Natural killer cell treated with Interleukin-12 subunit alpha and Interleukin-12 subunit beta and Interleukin-15 and Interleukin-18, amount 100 ng/mL, for 72 hours (primary cell): ENCODE measurements around the gene AP1S1. TPM values are rescaled to one million over a fixed set of nuclear protein-coding genes. Genes with fewer than 3 reads are reported as not detected.
"Not testable (repeated sequence)": the region's sequence is repeated elsewhere in the genome, so short reads cannot be mapped to it uniquely, and the experiment has no call there.

Source experiments
- ATAC-seq, 2 donors: fragments of 150-1000 bp; cut with Tn5 transposase in 1 of 2; sonication (Bioruptor Pico), chemical (Tn5 transposase) in 1 of 2; 2 replicates each; pipeline ENCODE4 v1.10.0; 2021
- DNase-seq: peaks from one replicate; pipeline ENCODE4 v3.0.0; 2022; ENCODE audit warnings: low spot score
- H3K27ac Mint-ChIP-seq, 2 donors: 1 replicate in 1 of 2; 2 replicates in 1 of 2; pipeline ENCODE4 v1.8.0; 2022; ENCODE audit warnings: mixed read lengths in 2 of 2, mild to moderate bottlenecking in 1 of 2, moderate library complexity in 1 of 2
- H3K27me3 Mint-ChIP-seq, 2 donors: 1 replicate in 1 of 2; 2 replicates in 1 of 2; pipeline ENCODE4 v1.8.0; 2022; ENCODE audit warnings: mixed read lengths in 2 of 2
- H3K36me3 Mint-ChIP-seq: one replicate; pipeline ENCODE4 v1.8.0; 2022; ENCODE audit warnings: mixed read lengths
- H3K4me1 Mint-ChIP-seq, 2 donors: 1 replicate in 1 of 2; 2 replicates in 1 of 2; pipeline ENCODE4 v1.8.0; 2022; ENCODE audit warnings: low read depth in 2 of 2, mixed read lengths in 2 of 2, mild to moderate bottlenecking in 1 of 2
- H3K4me3 Mint-ChIP-seq: one replicate; pipeline ENCODE4 v1.8.0; 2022; ENCODE audit warnings: mixed read lengths
- H3K9me3 Mint-ChIP-seq: 2 replicates; pipeline ENCODE4 v1.8.0; 2022; ENCODE audit warnings: mixed read lengths
- total RNA-seq, 2 donors: library from RNA; stranded (reverse); gene quantifications; one replicate each; pipeline ENCODE4 v1.2.3, GENCODE V29; 2022

AP1S1 gene
- 10 to 100 TPM; 30.9 to 39.4 TPM for total RNA-seq

DNA sequence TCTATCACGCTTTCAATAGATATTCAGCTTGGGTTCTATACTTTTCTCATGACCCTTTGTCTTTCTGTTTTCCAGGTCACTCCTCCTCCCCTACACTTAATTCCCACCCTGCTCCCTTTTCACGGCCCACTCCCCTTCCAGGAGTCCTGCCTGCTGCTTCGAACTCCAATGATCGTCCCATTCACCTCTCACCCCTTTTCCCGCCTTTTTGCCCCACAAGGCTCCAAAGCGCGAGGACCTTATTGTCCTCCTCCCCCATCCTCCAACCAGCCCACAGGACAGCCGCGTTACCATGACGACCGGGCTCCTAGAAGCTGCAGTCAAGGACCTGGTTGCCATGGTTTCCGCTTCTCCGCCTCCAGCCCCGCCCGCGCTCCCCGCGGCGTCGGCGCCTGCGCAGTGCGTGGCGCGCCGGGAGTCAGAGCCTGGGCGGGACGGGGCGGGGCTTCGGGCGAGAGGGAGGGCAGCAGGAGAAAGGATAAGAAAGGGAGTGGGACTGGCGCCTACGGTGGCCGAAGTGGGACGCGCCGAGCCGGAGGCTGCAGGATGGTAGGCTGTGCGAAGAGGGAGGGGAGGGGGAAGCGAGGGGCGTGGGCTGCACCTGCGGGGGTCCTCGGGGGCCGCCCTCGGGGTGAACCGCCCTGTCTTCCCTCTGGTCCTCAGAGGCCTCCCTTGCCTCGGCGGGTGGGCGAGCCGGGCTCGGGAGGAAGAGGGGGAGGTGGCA, at the start of gene AP1S1:
AP1S1 (plus strand) TSS at position 508 of the 724 bp plus-strand sequence; CDS start at position 547, 39 bp downstream.
- H3K36me3 Mint-ChIP-seq: no peaks in the 10 kb centered on the region
- peaks cover 9 to 14% of the 10 kb centered on the region in 2 donors for H3K4me1 Mint-ChIP-seq
- H3K27me3 Mint-ChIP-seq: peaks cover 9 to 10% of the 10 kb centered on the region in 2 donors
- peak within 1 kb of the TSS in 1 of 2 donors; percentile 47 for H3K27ac Mint-ChIP-seq
- peak; percentile 92 to 95 for ATAC-seq
- H3K9me3 Mint-ChIP-seq: no peaks in the 10 kb centered on the region
- DNase-seq: peak; percentile 89
- peak within 1 kb of the TSS; percentile 74 for H3K4me3 Mint-ChIP-seq

DNA sequence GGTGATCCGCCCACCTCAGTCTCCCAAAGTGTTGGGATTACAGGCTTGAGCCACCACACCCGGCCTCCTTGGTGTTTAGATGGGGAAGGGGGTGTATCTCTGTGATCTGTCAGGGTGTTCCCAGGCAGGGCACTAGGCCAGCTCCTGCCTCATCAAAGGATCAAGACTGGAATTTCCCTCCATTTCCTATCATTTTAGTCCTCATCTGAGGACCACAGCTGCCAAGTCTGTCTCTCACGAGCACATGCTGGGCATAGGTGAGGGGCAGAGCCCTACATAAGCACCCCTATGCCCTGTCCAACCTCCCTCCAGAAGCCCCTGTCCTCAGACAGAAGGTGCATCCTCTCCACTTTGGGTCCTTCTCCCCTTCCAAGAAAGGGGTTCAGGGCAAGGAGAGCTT, 49.5 kb upstream of the AP1S1 start:
- no peak for ATAC-seq
- Mint-ChIP-seq H3K4me1 (peaks cover 8 to 11% of the 10 kb centered on the region in 2 donors), H3K4me3 (no peak overlapping the region)

DNA sequence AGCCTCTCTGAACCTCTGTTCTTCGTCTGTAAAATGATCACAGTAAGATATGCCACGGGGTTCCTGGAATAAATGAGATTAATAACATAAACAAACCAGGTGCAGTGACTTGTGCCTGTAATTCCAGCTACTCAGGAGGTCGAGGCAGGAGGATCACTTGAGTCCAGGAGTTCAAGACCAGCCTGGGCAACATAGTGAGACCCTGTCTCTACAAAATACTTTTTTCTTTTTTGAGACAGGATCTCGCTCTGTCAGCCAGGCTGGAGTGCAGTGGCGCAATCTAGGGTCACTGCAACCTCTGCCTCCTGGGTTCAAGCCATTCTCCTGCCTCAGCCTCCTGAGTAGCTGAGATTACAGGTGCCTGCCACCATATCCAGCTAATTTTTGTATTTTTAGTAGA, 49.0 kb upstream of the AP1S1 start:
- H3K9me3 Mint-ChIP-seq, H3K4me1 Mint-ChIP-seq, H3K4me3 Mint-ChIP-seq, H3K36me3 Mint-ChIP-seq, ATAC-seq, DNase-seq, H3K27ac Mint-ChIP-seq, H3K27me3 Mint-ChIP-seq: not testable (repeated sequence)

More for the DNA sequence above, 49.5 kb upstream of the AP1S1 start:
- H3K27me3 Mint-ChIP-seq: no peaks in the 10 kb centered on the region
- no peak overlapping the region for H3K27ac Mint-ChIP-seq
- H3K36me3 Mint-ChIP-seq: no peaks in the 10 kb centered on the region
- DNase-seq: no peak
- H3K9me3 Mint-ChIP-seq: no peaks in the 10 kb centered on the region

DNA sequence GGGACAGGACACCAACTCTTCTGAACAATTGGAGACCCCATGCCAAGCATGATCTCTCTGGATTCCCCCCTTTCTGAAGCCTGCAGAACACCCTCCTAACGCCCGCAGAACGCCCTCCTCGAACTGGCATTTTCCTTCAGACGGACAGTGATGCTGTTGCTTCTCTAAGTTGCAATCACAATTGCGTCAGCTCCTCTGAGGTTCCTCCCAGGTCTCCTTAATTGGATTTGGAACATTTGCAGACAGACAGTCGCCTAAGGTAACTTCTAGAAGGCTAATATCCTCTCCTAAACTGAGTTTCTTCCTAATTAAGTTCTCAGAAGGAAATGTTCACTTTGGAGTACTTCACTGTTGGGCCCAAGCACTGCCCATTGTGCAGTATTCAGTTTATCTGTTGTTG, 47.9 kb upstream of the AP1S1 start:
- DNase-seq (no peak), ATAC-seq (no peak)
- Mint-ChIP-seq H3K27me3 (no peaks in the 10 kb centered on the region), H3K4me1 (no peaks in the 10 kb centered on the region), H3K9me3 (no peaks in the 10 kb centered on the region), H3K27ac (no peak overlapping the region), H3K4me3 (no peak overlapping the region), H3K36me3 (no peaks in the 10 kb centered on the region)

DNA sequence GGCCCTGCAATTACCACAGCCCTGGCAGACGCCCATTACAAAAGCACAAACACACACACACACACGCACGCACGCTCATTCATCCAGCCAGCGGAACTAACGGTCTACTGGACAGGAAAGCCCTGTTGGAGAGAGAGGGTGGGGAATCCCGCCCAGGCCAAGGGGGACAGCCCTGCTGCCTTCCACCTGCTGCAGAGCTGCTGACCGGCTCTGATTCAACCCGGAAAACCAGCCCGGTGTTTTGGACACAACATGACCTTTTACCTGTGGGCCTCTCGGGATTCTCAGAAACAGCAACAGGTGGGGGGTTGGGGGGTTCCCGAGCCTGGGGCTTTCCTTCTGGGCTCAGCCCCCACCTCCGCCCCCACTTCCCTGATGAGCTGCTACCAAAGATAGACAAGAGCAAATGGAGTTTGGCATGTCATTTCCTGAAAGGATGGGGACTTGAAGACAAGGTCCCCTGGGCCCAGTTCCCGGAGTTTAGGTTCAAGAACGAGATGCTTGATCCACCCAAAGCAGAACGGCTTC, 45.9 kb upstream of the AP1S1 start:
- H3K27ac Mint-ChIP-seq: no peak overlapping the region
- no peak overlapping the region for H3K4me3 Mint-ChIP-seq
- no peaks in the 10 kb centered on the region for H3K4me1 Mint-ChIP-seq
- ATAC-seq (no peak), DNase-seq (no peak)
- H3K36me3 Mint-ChIP-seq: no peaks in the 10 kb centered on the region
- H3K9me3 Mint-ChIP-seq: no peaks in the 10 kb centered on the region
- no peaks in the 10 kb centered on the region for H3K27me3 Mint-ChIP-seq

DNA sequence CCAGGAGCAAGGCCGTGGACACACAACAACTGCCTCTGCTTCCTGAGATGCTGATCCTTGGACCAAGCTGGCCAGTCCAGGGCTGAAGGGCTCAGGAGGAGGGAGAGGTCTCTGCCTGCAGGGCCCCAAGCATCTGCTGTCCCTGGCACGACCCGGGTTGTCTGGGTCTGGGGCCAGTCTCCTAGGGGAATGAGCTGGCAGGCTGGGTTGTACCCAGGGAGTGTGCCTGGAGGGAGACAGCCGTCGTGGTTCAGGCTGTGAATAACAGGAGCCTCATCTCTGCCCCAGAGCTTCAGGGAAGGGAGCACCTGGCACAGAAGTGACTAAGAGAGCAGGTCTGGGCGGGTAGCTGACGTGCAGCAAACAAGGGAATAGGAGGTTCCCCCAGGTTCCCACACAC, 45.3 kb upstream of the AP1S1 start:
- Mint-ChIP-seq H3K9me3 (no peaks in the 10 kb centered on the region), H3K4me3 (no peak overlapping the region), H3K27ac (no peak overlapping the region), H3K4me1 (no peaks in the 10 kb centered on the region), H3K27me3 (no peaks in the 10 kb centered on the region), H3K36me3 (no peaks in the 10 kb centered on the region)
- ATAC-seq (no peak), DNase-seq (no peak)

DNA sequence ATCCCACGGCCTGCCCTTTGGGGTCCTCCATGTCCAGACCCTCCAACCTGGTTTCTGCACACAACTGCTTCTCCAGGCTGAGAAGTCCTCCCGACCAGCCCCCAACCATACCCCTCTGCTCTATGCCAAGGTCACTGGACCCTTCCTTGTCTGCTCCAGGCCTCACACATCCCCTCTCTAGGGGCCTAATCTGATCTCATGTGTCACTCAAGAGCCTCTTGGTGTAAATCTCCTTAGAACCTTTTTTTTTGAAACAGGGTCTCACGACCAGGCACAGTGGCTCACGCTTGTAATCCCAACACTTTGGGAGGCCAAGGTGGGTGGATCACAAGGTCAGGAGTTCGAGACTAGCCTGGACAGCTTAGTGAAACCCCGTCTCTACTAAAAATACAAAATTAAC, 44.9 kb upstream of the AP1S1 start:
- H3K36me3 Mint-ChIP-seq: no peaks in the 10 kb centered on the region
- H3K27me3 Mint-ChIP-seq: no peaks in the 10 kb centered on the region
- no peak overlapping the region for H3K27ac Mint-ChIP-seq
- no peak overlapping the region for H3K4me3 Mint-ChIP-seq
- H3K9me3 Mint-ChIP-seq: no peaks in the 10 kb centered on the region
- DNase-seq (no peak), ATAC-seq (no peak)
- no peaks in the 10 kb centered on the region for H3K4me1 Mint-ChIP-seq

DNA sequence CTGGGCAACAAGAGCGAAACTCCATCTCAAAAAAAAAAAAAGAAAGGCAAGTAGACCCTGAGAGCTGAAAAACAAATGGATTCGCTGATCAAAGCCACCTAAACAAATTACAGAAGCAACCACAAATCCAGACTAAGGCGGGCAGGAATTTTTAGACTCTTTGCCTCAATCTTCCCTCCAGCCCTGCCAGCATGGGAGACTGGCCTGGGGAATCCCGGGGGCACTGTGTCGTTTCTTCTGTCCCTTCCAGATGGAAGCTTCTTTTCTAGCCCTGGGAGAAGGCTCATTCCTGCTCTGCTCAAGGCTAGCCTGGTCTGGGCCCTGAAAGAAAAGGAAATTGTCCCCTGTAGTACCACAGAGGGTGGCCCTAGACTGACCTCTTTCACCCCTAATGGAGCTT, 43.0 kb upstream of the AP1S1 start:
- no peak for ATAC-seq
- H3K36me3 Mint-ChIP-seq: no peaks in the 10 kb centered on the region
- DNase-seq: no peak
- H3K9me3 Mint-ChIP-seq: no peaks in the 10 kb centered on the region
- no peak overlapping the region for H3K27ac Mint-ChIP-seq
- no peaks in the 10 kb centered on the region for H3K4me1 Mint-ChIP-seq
- H3K4me3 Mint-ChIP-seq: no peak overlapping the region
- no peaks in the 10 kb centered on the region for H3K27me3 Mint-ChIP-seq

DNA sequence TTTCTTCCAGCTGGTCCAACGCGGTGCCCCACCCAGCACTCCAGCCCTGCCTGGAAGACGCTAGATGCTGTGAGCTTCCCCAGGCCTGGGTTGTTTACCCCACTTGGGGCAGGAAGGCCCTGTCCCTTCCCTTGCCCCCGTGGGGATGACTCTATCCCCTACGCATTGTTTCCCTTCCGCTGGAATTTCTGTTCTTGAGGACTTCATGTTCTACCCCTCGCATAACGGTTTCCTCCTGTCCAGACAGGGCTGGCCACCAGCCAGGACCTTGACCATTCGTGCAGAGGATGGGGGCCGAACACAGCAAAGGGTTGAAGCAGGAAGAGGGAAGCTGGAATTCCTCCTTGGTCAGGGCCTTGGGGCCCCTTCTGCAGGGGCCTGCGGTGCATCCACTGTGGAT, 42.0 kb upstream of the AP1S1 start:
- H3K9me3 Mint-ChIP-seq: no peaks in the 10 kb centered on the region
- H3K36me3 Mint-ChIP-seq: no peaks in the 10 kb centered on the region
- DNase-seq: no peak
- H3K27me3 Mint-ChIP-seq: no peaks in the 10 kb centered on the region
- no peak for ATAC-seq
- H3K27ac Mint-ChIP-seq: no peak overlapping the region
- H3K4me1 Mint-ChIP-seq: no peaks in the 10 kb centered on the region
- no peak overlapping the region for H3K4me3 Mint-ChIP-seq

DNA sequence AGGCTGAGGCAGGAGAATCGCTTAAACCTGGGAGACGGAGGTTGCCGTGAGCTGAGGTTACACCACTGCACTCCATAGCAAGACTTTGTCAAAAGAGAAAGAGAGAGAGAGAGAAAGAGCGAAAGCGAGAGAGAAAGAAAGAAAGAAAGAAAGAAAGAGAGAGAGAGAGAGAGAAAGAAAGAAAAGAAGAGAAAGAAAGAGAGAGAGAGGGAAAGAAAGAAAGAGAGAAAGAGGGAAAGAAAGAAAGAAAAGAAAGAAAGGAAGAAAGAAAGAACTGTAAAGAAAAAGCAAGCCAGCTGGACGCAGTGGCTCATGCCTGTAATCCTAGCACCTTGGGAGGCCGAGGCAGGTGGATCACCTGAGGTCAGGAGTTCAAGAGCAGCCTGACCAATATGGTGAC, 41.1 kb upstream of the AP1S1 start:
- not testable (repeated sequence) for H3K4me1 Mint-ChIP-seq, DNase-seq, H3K9me3 Mint-ChIP-seq, H3K27ac Mint-ChIP-seq, ATAC-seq, H3K36me3 Mint-ChIP-seq, H3K27me3 Mint-ChIP-seq, H3K4me3 Mint-ChIP-seq

DNA sequence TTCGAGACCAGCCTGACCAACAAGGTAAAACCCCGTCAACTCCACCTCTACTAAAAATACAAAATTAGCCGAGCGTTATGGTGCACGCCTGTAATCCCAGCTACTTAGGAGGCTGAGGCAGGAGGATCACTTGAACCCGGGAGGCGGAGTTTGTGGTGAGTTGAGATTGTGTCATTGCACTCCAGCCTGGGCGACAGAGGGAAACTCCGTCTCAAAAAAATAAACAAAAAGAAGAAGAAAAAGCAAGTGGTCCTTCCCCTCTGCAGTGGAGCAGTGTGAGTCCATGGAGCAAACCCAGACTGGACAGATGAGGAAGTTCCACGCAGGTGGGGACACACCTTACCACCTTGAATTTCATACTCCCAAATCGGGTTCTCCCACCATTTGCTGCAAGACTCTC, 40.4 kb upstream of the AP1S1 start:
- H3K36me3 Mint-ChIP-seq: no peaks in the 10 kb centered on the region
- no peak for ATAC-seq
- H3K4me1 Mint-ChIP-seq: no peaks in the 10 kb centered on the region
- DNase-seq: no peak
- no peaks in the 10 kb centered on the region for H3K9me3 Mint-ChIP-seq
- H3K27me3 Mint-ChIP-seq: peaks cover 0 to under 1% of the 10 kb centered on the region in 2 donors
- H3K4me3 Mint-ChIP-seq: no peak overlapping the region
- no peak overlapping the region for H3K27ac Mint-ChIP-seq

DNA sequence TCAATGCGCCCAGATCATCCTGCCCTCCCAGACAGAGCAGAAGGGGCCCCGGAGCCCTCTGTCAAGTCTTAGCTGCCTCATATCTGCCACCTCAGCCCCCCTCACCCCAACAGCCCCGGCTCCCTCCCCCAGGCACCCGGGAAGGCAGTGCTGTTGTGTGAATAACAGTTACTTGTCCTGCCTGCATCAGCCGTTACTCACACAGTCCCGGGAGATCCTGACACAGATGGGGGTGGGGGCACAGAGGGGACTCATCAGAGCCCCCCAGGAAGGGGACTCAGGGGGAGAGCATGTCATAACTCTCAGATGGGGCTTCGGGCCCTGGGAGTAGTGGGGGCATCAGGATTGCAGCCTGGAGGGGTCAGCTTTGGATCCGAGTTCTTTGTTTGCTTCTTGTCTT, 39.8 kb upstream of the AP1S1 start:
- H3K27ac Mint-ChIP-seq: no peak overlapping the region

DNA sequence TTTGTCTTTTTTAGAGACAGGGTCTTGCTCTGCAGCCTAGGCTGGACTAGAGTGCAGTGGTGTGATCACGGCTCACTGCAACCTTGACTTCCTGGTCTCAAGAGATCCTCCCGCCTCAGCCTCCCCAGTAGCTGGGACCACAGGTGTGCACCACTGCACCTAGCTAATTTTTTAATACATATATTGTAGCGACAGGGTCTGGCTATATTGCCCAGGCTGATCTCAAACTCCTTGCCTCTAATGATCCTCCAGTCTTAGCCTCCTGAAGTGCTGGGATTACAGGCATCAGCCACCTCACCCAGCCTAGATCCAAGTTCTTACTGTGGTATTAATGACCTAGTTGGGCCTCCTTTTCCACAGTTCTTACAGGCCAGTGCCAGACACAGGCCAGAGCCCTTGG, 39.1 kb upstream of the AP1S1 start:
- Mint-ChIP-seq H3K36me3 (no peaks in the 10 kb centered on the region), H3K27ac (no peak overlapping the region), H3K9me3 (no peaks in the 10 kb centered on the region)

More for the DNA sequence above, 39.8 kb upstream of the AP1S1 start:
- ATAC-seq (no peak), DNase-seq (no peak)
- no peaks in the 10 kb centered on the region for H3K4me1 Mint-ChIP-seq
- no peaks in the 10 kb centered on the region for H3K36me3 Mint-ChIP-seq
- peaks cover 0 to 2% of the 10 kb centered on the region in 2 donors for H3K27me3 Mint-ChIP-seq
- H3K9me3 Mint-ChIP-seq: no peaks in the 10 kb centered on the region
- no peak overlapping the region for H3K4me3 Mint-ChIP-seq

DNA sequence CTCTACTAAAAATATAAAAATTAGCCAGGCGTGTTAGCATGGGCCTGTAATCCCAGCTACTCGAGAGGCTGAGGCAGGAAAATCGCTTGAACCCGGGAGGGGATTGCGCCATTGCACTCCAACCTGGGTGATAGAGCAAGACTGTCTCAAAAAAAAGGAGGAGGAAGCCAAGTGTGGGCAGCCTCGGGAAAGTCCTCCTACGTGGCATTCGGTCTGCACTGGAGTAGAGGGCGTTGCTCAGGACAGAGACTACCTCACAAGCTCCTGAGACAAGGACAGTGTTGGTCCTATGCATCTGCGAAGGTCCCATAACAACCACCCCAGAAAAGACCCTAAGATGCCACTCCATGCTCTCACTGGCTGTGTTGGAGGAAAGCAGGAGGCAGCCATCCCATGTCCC, 37.4 kb upstream of the AP1S1 start:
- ATAC-seq (peak in 1 of 2 donors; percentile 13), DNase-seq (no peak)
- H3K36me3 Mint-ChIP-seq: no peaks in the 10 kb centered on the region
- no peak overlapping the region for H3K27ac Mint-ChIP-seq
- H3K4me1 Mint-ChIP-seq: peaks cover under 1 to 2% of the 10 kb centered on the region in 2 donors
- H3K27me3 Mint-ChIP-seq: peaks cover 7 to 10% of the 10 kb centered on the region in 2 donors
- no peak overlapping the region for H3K4me3 Mint-ChIP-seq
- no peaks in the 10 kb centered on the region for H3K9me3 Mint-ChIP-seq

More for the DNA sequence above, 39.1 kb upstream of the AP1S1 start:
- no peak overlapping the region for H3K4me3 Mint-ChIP-seq
- DNase-seq (no peak), ATAC-seq (no peak)
- H3K27me3 Mint-ChIP-seq: peaks cover 0 to 2% of the 10 kb centered on the region in 2 donors
- no peaks in the 10 kb centered on the region for H3K4me1 Mint-ChIP-seq
